Common myeloid progenitor, CD34-positive (primary cell): ENCODE results near the gene SDHAF2.

Experiments
- CTCF ChIA-PET: fragments of 350-600 bp; sonication (Branson Sonifier 250); formaldehyde crosslinking; loops from one replicate; lab custom pipeline; 2021; ENCODE audit warnings: antibody characterized with exemption; lab: Charles Lee
- POLR2A ChIA-PET: fragments of 350-600 bp; sonication (Branson Sonifier 250); formaldehyde crosslinking; loops from one replicate; lab custom pipeline; 2021; ENCODE audit warnings: antibody characterized with exemption; lab: Charles Lee
- DNase-seq, 3 donors: peaks; one replicate each; pipeline versions ENCODE4 v3.0.0 to v3.0.0-alpha.2; 2013
- H3K27ac ChIP-seq, 2 experiments: 1 replicate in 1 of 2; 2 replicates in 1 of 2; pipeline ENCODE4 v1.7.0; 2013; ENCODE audit warnings: inconsistent platforms in 2 of 2, low read length in 2 of 2, mild to moderate bottlenecking in 2 of 2, low read depth in 1 of 2, moderate library complexity in 1 of 2; ENCODE audit not compliant: severe bottlenecking in 2 of 2, insufficient read depth in 1 of 2, poor library complexity in 1 of 2
- H3K27me3 ChIP-seq, 5 experiments: replicated peaks in 2 of 5; 1 replicate in 3 of 5; 2 replicates in 2 of 5; pipeline versions ENCODE4 v1.6.1 to v1.7.0; 2013; ENCODE audit warnings: low read length in 4 of 5, mild to moderate bottlenecking in 2 of 5, moderate library complexity in 2 of 5, inconsistent platforms in 1 of 5; ENCODE audit not compliant: insufficient read depth in 5 of 5, control insufficient read depth in 4 of 5
- H3K36me3 ChIP-seq, 4 experiments: 1 replicate in 2 of 4; 2 replicates in 2 of 4; pipeline versions ENCODE4 v1.6.1 to v1.7.0; 2013; ENCODE audit warnings: low read length in 3 of 4, control low read depth in 1 of 4, mild to moderate bottlenecking in 1 of 4; ENCODE audit not compliant: control insufficient read depth in 4 of 4, insufficient read depth in 4 of 4
- H3K4me1 ChIP-seq, 4 experiments: 1 replicate in 3 of 4; 2 replicates in 1 of 4; pipeline versions ENCODE4 v1.6.1 to v1.7.1; 2013; ENCODE audit warnings: low read length in 3 of 4, mild to moderate bottlenecking in 3 of 4, control low read depth in 1 of 4, inconsistent platforms in 1 of 4, moderate library complexity in 1 of 4; ENCODE audit not compliant: control insufficient read depth in 4 of 4, insufficient read depth in 4 of 4; ENCODE audit errors: control extremely low read depth in 1 of 4
- H3K4me3 ChIP-seq, 7 experiments: 1 replicate in 4 of 7; 2 replicates in 3 of 7; pipeline versions ENCODE4 v1.5.1 to v1.7.0; 2013; ENCODE audit warnings: mild to moderate bottlenecking in 7 of 7, low read length in 6 of 7, moderate library complexity in 6 of 7, inconsistent platforms in 2 of 7, low read depth in 2 of 7, control low read depth in 1 of 7; ENCODE audit not compliant: insufficient read depth in 4 of 7, control insufficient read depth in 1 of 7; ENCODE audit errors: extremely low read depth in 1 of 7
- H3K9me3 ChIP-seq, 5 experiments: 1 replicate in 4 of 5; 2 replicates in 1 of 5; pipeline versions ENCODE4 v1.6.1 to v1.7.1; 2013; ENCODE audit warnings: low read length in 4 of 5, mild to moderate bottlenecking in 2 of 5, inconsistent platforms in 1 of 5, low read depth in 1 of 5, moderate library complexity in 1 of 5; ENCODE audit not compliant: control insufficient read depth in 4 of 5, insufficient read depth in 2 of 5; ENCODE audit errors: control extremely low read depth in 1 of 5
- WGBS: methylation state at CpG from one replicate; pipeline ENCODE4 v1.1.5; 2013; ENCODE audit not compliant: insufficient coverage; 5-methylcytosine and 5-hydroxymethylcytosine counted together

Gene SDHAF2

GRCh38 chr11:61447601-61448551 is 18.0 kb downstream of the SDHAF2 start:
- H3K4me3 ChIP-seq, result no peak overlapping the region
- ChIA-PET POLR2A (interaction anchor here (1.3 kb wide), 1 partner anchor 18 kb away, joined by 4 read pairs; the partner anchor contains the start of genes CPSF7 and SDHAF2), CTCF (interaction anchor here (0.7 to 10.9 kb wide), 17 partner anchors 8 to 191 kb away, joined by 3 to 149 read pairs (median 7); partner anchors contain the start of genes CPSF7 and SDHAF2)
- peaks cover 0 to 4% (median 2%) of the 10 kb centered on the region in 4 experiments for H3K4me1 ChIP-seq
- peaks cover 26 to 77% (median 62%) of the 10 kb centered on the region in 4 experiments for H3K36me3 ChIP-seq
- WGBS, result 89% methylated on average over 11 of the region's 12 CpGs
- peaks cover 0 to 1% (median 0%) of the 10 kb centered on the region in 5 experiments for H3K9me3 ChIP-seq
- H3K27ac ChIP-seq, result no peak overlapping the region
- DNase-seq, result no peak
- H3K27me3 ChIP-seq, result no peaks in the 10 kb centered on the region

DNA sequence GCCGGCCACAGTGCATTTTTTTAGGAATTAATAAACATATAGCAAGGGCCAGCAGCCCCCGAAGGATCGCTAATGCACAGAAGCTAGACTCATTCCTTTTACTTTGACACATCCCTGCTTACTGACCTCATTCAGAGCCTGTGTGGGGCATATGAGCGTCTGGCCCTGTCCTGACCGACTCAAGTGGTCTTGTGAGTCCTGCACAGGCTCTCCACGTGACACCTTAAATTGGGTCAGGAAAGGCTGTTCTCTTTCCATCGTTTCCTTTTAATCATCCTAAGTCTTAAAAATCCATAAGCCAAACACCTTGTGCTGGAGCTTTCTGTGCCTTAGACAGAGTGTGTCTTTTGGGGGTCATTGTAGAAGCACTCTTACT is 18.6 kb downstream of the SDHAF2 start:
- Histone ChIP-seq H3K36me3 (peaks cover 26 to 72% (median 56%) of the 10 kb centered on the region in 4 experiments), H3K4me1 (peaks cover 0 to 4% (median 2%) of the 10 kb centered on the region in 4 experiments), H3K9me3 (no peaks in the 10 kb centered on the region), H3K27ac (no peak overlapping the region), H3K4me3 (no peak overlapping the region), H3K27me3 (no peaks in the 10 kb centered on the region)
- ChIA-PET POLR2A (interaction anchor here (1.3 kb wide), 1 partner anchor 18 kb away, joined by 4 read pairs; the partner anchor contains the start of genes CPSF7 and SDHAF2), CTCF (interaction anchor here (1.2 to 10.9 kb wide), 5 partner anchors 12 to 190 kb away, joined by 3 to 149 read pairs (median 6); no protein-coding TSS in a partner anchor)
- no peak for DNase-seq
- WGBS, result 100% methylated on average over 3 of the region's 7 CpGs

DNA sequence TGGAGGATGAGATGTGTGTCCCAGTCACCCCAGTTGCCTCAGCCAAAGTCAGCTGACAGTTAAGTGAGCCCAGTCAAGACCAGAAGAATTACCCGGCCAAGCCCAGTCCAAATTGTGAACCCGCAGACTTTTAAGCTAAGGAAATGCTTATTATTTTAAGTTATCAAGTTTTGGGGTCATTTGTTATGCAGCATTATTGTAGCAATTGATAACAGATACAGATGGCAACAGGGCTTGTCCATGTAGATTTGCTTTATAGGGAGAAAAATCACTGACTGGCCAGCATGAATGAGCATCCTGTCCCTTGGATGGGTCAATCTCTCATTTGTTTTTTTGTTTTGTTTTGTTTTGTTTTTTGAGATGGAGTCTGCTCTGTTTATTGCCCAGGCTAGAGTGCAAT is 22.9 kb downstream of the SDHAF2 start:
- H3K9me3 ChIP-seq, result no peaks in the 10 kb centered on the region
- H3K36me3 ChIP-seq, result peaks cover 17 to 56% (median 40%) of the 10 kb centered on the region in 4 experiments
- H3K27me3 ChIP-seq, result no peaks in the 10 kb centered on the region
- ChIA-PET CTCF (interaction anchor here (1.2 to 10.9 kb wide), 5 partner anchors 13 to 63 kb away, joined by 3 to 149 read pairs (median 4); no protein-coding TSS in a partner anchor), POLR2A (interaction anchor here (0.6 kb wide), 1 partner anchor 431 kb away, joined by 3 read pairs; no protein-coding TSS in a partner anchor)
- H3K4me1 ChIP-seq, result no peaks in the 10 kb centered on the region
- no peak overlapping the region for H3K4me3 ChIP-seq
- no peak overlapping the region for H3K27ac ChIP-seq
- no peak for DNase-seq
- WGBS, result 100% methylated on average over 2 of the region's 2 CpGs

GRCh38 chr11:61453695-61454094 is 23.8 kb downstream of the SDHAF2 start:
- Histone ChIP-seq H3K36me3 (peaks cover 12 to 47% (median 32%) of the 10 kb centered on the region in 4 experiments), H3K4me3 (no peak overlapping the region), H3K9me3 (no peaks in the 10 kb centered on the region), H3K4me1 (no peaks in the 10 kb centered on the region), H3K27ac (no peak overlapping the region), H3K27me3 (no peaks in the 10 kb centered on the region)
- CTCF ChIA-PET, result interaction anchor here (1.2 to 10.9 kb wide), 4 partner anchors 7 to 62 kb away, joined by 4 to 149 read pairs (median 64); no protein-coding TSS in a partner anchor
- POLR2A ChIA-PET, result no interaction called here
- DNase-seq, result no peak
- 96% methylated on average over 3 of the region's 3 CpGs for WGBS

DNA sequence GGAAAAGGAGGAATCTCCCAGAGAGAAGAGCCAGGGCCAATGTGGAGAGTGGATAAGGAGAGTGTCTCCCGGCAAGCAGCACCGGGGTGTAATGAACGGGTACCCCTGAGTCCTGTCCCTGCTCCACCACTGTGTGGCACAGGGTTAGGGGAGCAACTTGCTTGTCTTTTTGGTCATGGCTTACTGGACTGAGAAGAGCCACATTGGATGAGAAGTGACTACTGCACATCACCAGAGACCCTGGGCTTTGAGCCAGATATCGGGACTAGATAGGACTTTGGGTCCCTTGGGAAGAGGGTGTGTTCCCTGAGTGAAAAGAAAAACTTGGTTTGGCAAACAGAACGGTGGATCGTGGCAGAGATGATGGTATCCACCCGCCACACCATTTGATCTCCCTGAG is 24.6 kb downstream of the SDHAF2 start:
- ChIA-PET CTCF (interaction anchor here (0.6 to 10.8 kb wide), 3 partner anchors 8 to 762 kb away, joined by 3 to 149 read pairs (median 22); no protein-coding TSS in a partner anchor), POLR2A (no interaction called here)
- H3K27ac ChIP-seq, result no peak overlapping the region
- peaks cover 12 to 42% (median 27%) of the 10 kb centered on the region in 4 experiments for H3K36me3 ChIP-seq
- no peak overlapping the region for H3K4me3 ChIP-seq
- no peaks in the 10 kb centered on the region for H3K4me1 ChIP-seq
- no peak for DNase-seq
- 95% methylated on average over 6 of the region's 7 CpGs for WGBS
- no peaks in the 10 kb centered on the region for H3K27me3 ChIP-seq
- H3K9me3 ChIP-seq, result no peaks in the 10 kb centered on the region

- no peak overlapping the region for H3K27ac ChIP-seq
- no peak overlapping the region for H3K4me3 ChIP-seq
- POLR2A ChIA-PET, result no interaction called here
- CTCF ChIA-PET, result interaction anchor here (1.7 kb wide), 1 partner anchor 56 kb away, joined by 4 read pairs; no protein-coding TSS in a partner anchor
- no peaks in the 10 kb centered on the region for H3K4me1 ChIP-seq
- H3K36me3 ChIP-seq, result peaks cover 0 to 10% (median 7%) of the 10 kb centered on the region in 4 experiments
- H3K9me3 ChIP-seq, result no peaks in the 10 kb centered on the region
- DNase-seq, result no peak
- WGBS, result no CpG with 5 or more reads among the region's 3 CpGs
- H3K27me3 ChIP-seq, result no peaks in the 10 kb centered on the region
These were observed 30.6 kb downstream of the SDHAF2 start for GRCh38 chr11:61460474-61460881.
